ENCODE measurements around the gene AGBL3. TPM values are rescaled to one million over a fixed set of nuclear protein-coding genes. Genes with fewer than 3 reads are reported as not detected.

Gene AGBL3
- total RNA-seq, 4 donors from 2014 or later: 0.49 to 2.4 (median 0.94) TPM; not detected in 1

GRCh38 chr7:134992626-134993179 lies 6.4 kb downstream of the AGBL3 start:
- H3K27ac ChIP-seq: no peak overlapping the region
- TF ChIP-seq EP300 (IDR thresholded peaks at IDR 0.05) (no peak), POLR2A (IDR thresholded peaks at IDR 0.05) (no peak), POLR2AphosphoS5 (IDR thresholded peaks at IDR 0.05) (no peak), CTCF (IDR thresholded peaks at IDR 0.05) (no peak)
- no peaks in the 10 kb centered on the region for H3K9me3 ChIP-seq
- H3K4me1 ChIP-seq: peaks cover 8% of the 10 kb centered on the region
- no peaks in the 10 kb centered on the region for H3K27me3 ChIP-seq
- no peak overlapping the region for H3K4me3 ChIP-seq
- DNase-seq (ENCODE audit: low spot score in 2 of 2): no peak
- WGBS: 80% methylated on average over 6 of the region's 6 CpGs
- peaks cover 32% of the 10 kb centered on the region for H3K36me3 ChIP-seq

- Histone ChIP-seq H3K4me1 (no peaks in the 10 kb centered on the region), H3K27ac (no peak overlapping the region), H3K27me3 (no peaks in the 10 kb centered on the region), H3K4me3 (no peak overlapping the region), H3K9me3 (no peaks in the 10 kb centered on the region), H3K36me3 (peaks cover 39% of the 10 kb centered on the region)
- TF ChIP-seq POLR2AphosphoS5 (IDR thresholded peaks at IDR 0.05) (no peak), POLR2A (IDR thresholded peaks at IDR 0.05) (no peak), EP300 (IDR thresholded peaks at IDR 0.05) (no peak), CTCF (IDR thresholded peaks at IDR 0.05) (no peak)
- WGBS: 92% methylated on average over 2 of the region's 2 CpGs
- no peak for DNase-seq (ENCODE audit: low spot score in 2 of 2)
Measured at GRCh38 chr7:134993877-134994456, 7.7 kb downstream of the AGBL3 start.

- DNase-seq (ENCODE audit: low spot score in 2 of 2): no peak
- WGBS: 67% methylated on average over 6 of the region's 6 CpGs
- H3K4me1 ChIP-seq: no peaks in the 10 kb centered on the region
- H3K27ac ChIP-seq: no peak overlapping the region
- no peaks in the 10 kb centered on the region for H3K27me3 ChIP-seq
- TF ChIP-seq EP300 (IDR thresholded peaks at IDR 0.05) (no peak), POLR2A (IDR thresholded peaks at IDR 0.05) (no peak), CTCF (IDR thresholded peaks at IDR 0.05) (no peak), POLR2AphosphoS5 (IDR thresholded peaks at IDR 0.05) (no peak)
- H3K36me3 ChIP-seq: peaks cover 45% of the 10 kb centered on the region
- H3K4me3 ChIP-seq: no peak overlapping the region
- H3K9me3 ChIP-seq: no peaks in the 10 kb centered on the region
Measured at GRCh38 chr7:134995239-134996096, 9.2 kb downstream of the AGBL3 start.

GRCh38 chr7:134996097-134996550 lies 9.8 kb downstream of the AGBL3 start:
- H3K4me1 ChIP-seq: no peaks in the 10 kb centered on the region
- no peak overlapping the region for H3K4me3 ChIP-seq
- H3K9me3 ChIP-seq: no peaks in the 10 kb centered on the region
- H3K27me3 ChIP-seq: no peaks in the 10 kb centered on the region
- DNase-seq (ENCODE audit: low spot score in 2 of 2): no peak
- no peak overlapping the region for H3K27ac ChIP-seq
- WGBS: 55% methylated on average over 2 of the region's 2 CpGs
- peaks cover 45% of the 10 kb centered on the region for H3K36me3 ChIP-seq
- no peak for TF ChIP-seq POLR2A (IDR thresholded peaks at IDR 0.05)
- no peak for TF ChIP-seq CTCF (IDR thresholded peaks at IDR 0.05)

Measured in suprapubic skin (tissue), 4 donors.